ENCODE data around the gene RAB11A. TPM values are rescaled to one million over a fixed set of nuclear protein-coding genes. Genes with fewer than 3 reads are reported as not detected.

Gene RAB11A
- total RNA-seq, 1 donor from 2014 or later = 167 TPM

DNA sequence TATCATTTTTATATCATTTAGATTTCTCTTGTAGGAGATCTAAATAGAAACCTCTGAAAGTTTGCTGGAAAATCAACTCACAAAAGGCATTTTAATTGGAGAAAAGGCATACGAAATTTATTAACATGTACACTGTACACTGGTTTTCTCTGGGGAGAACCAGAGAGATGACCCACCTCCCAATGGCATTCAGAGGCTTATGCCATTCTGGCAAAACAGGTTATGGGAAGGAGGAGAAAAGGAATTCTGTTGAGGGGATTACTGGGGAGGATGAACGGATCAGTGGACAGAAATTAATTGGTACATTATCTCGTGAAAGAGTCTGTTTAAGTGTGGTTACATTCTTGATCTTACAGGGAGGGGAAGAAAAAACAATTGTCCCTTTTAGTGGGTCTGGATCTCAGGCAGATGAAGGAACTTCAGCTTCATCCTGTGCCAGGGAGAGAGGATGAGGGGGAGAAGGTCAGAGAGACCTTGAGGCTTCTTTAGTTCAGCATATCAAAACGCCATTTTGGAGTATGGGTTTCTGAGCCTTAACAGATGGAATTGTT is 16.5 kb downstream of the RAB11A start:
- FAIRE-seq (no peak), DNase-seq (ENCODE audit: low read depth) (no peak)
- H3K4me3 ChIP-seq (ENCODE audit: low read depth, low read length) = no peak overlapping the region
- H3K36me3 ChIP-seq (ENCODE audit: control insufficient read depth, insufficient read depth, low read length) = peaks cover 7% of the 10 kb centered on the region
- TF ChIP-seq, protein P1, sequence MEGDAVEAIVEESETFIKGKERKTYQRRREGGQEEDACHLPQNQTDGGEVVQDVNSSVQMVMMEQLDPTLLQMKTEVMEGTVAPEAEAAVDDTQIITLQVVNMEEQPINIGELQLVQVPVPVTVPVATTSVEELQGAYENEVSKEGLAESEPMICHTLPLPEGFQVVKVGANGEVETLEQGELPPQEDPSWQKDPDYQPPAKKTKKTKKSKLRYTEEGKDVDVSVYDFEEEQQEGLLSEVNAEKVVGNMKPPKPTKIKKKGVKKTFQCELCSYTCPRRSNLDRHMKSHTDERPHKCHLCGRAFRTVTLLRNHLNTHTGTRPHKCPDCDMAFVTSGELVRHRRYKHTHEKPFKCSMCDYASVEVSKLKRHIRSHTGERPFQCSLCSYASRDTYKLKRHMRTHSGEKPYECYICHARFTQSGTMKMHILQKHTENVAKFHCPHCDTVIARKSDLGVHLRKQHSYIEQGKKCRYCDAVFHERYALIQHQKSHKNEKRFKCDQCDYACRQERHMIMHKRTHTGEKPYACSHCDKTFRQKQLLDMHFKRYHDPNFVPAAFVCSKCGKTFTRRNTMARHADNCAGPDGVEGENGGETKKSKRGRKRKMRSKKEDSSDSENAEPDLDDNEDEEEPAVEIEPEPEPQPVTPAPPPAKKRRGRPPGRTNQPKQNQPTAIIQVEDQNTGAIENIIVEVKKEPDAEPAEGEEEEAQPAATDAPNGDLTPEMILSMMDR (IDR thresholded peaks at IDR 0.05; ENCODE audit: insufficient read depth, low read length, severe bottlenecking) = no peak
- no peaks in the 10 kb centered on the region for H3K27me3 ChIP-seq (ENCODE audit: control insufficient read depth, insufficient read depth, low read length)

DNA sequence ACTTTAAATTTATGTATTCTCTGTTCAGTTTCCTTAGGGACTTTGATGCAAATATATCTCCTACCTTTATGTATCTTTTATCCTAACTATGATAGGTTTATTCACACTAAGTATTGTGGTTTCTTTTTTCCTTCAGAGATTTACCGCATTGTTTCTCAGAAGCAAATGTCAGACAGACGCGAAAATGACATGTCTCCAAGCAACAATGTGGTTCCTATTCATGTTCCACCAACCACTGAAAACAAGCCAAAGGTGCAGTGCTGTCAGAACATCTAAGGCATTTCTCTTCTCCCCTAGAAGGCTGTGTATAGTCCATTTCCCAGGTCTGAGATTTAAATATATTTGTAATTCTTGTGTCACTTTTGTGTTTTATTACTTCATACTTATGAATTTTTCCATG is 18.3 kb downstream of the RAB11A start:
- FAIRE-seq (no peak), DNase-seq (ENCODE audit: low read depth) (no peak)
- no peak overlapping the region for H3K4me3 ChIP-seq (ENCODE audit: low read depth, low read length)
- TF ChIP-seq, protein P1 (IDR thresholded peaks at IDR 0.05; ENCODE audit: insufficient read depth, low read length, severe bottlenecking) = no peak
- H3K27me3 ChIP-seq (ENCODE audit: control insufficient read depth, insufficient read depth, low read length) = no peaks in the 10 kb centered on the region
- peaks cover 6% of the 10 kb centered on the region for H3K36me3 ChIP-seq (ENCODE audit: control insufficient read depth, insufficient read depth, low read length)

DNA sequence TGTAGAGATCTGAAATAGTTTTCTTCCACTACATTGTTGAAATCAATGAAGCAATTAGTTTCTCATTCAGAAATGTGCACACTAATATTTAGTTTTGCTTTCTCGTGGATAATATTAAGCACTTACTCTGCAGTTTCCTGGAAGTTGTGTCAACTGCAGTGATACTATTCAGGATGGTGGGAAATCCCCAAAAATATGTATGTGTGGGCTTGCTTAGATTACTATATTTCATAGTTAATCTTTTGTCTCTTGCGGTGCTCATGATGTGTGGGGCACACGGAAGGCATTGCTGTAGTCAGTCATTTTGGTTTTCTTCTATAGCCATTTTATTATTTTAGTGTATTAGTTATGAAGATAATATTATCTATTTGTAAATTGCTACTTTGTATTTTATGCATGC is 19.7 kb downstream of the RAB11A start:
- DNase-seq (ENCODE audit: low read depth) = no peak
- Histone ChIP-seq H3K27me3 (ENCODE audit: control insufficient read depth, insufficient read depth, low read length) (no peaks in the 10 kb centered on the region), H3K4me3 (ENCODE audit: low read depth, low read length) (no peak overlapping the region), H3K36me3 (ENCODE audit: control insufficient read depth, insufficient read depth, low read length) (peaks cover 5% of the 10 kb centered on the region)
- TF ChIP-seq, protein P1 (IDR thresholded peaks at IDR 0.05; ENCODE audit: insufficient read depth, low read length, severe bottlenecking) = no peak
- no peak for FAIRE-seq

DNA sequence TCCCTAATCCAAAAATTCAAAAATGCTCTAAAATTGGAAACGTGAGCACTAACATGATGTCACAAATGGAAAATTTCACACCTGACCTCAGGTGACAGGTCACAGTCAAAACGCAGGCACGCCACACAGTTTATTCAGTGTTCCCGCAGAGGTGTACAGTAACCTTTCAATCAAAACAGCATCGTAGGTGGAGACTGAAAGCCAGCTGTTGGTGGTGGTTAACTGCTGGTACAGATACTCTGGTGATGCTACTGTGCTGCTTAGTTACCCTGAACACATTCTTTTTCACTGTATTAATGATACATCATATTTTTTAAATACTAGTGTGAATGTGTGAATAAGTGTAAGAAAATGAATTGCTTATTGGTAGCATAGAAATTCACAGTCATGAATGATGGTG is 23.8 kb downstream of the RAB11A start:
- Histone ChIP-seq H3K36me3 (ENCODE audit: control insufficient read depth, insufficient read depth, low read length) (peaks cover 8% of the 10 kb centered on the region), H3K4me3 (ENCODE audit: low read depth, low read length) (no peak overlapping the region), H3K27me3 (ENCODE audit: control insufficient read depth, insufficient read depth, low read length) (no peaks in the 10 kb centered on the region)
- no peak for DNase-seq (ENCODE audit: low read depth)
- FAIRE-seq = no peak
- TF ChIP-seq, protein P1 (IDR thresholded peaks at IDR 0.05; ENCODE audit: insufficient read depth, low read length, severe bottlenecking) = no peak

DNA sequence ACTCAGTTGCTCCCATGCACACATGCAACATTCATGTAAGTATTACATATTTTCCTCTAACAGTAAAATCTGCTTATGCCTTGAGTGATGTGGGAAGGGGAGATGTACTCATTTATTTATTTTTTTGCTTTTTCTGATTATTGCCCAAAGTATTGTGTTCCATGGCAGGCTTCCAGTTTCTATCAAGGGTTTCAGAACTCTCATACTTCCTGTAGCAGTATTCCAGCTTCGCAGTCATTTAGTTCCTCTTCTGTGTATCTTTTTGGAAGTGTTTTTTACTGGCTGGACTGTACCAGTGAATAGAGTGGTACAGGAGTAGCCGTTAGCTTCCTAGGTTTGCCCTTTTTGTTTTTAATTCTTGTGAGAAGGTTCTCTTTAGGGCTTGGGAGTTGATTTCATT is 26.9 kb downstream of the RAB11A start:
- Histone ChIP-seq H3K4me3 (ENCODE audit: low read depth, low read length) (no peak overlapping the region), H3K27me3 (ENCODE audit: control insufficient read depth, insufficient read depth, low read length) (no peaks in the 10 kb centered on the region), H3K36me3 (ENCODE audit: control insufficient read depth, insufficient read depth, low read length) (peaks cover 8% of the 10 kb centered on the region)
- no peak for FAIRE-seq
- TF ChIP-seq, protein P1 (IDR thresholded peaks at IDR 0.05; ENCODE audit: insufficient read depth, low read length, severe bottlenecking) = no peak
- DNase-seq (ENCODE audit: low read depth) = no peak

DNA sequence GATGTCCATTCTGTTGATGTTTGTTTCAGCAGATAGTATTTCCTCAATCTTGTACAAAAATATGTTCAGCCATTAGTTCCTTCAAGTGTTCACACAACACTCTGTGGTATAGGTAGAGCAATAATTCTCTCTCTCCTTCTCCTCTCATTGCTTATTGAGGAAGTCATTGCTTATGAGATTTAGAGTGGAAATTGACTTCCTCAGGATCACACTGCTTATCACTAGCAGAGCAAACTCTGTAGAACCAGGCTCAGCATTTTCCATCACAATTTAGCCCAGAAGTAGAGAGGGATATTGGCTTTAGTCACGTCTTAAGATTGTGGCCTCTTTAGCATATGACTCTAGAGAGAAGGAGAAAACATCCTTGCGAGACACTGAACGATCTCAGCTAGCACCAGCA is 31.2 kb downstream of the RAB11A start:
- no peak overlapping the region for H3K4me3 ChIP-seq (ENCODE audit: low read depth, low read length)
- peaks cover 13% of the 10 kb centered on the region for H3K36me3 ChIP-seq (ENCODE audit: control insufficient read depth, insufficient read depth, low read length)
- TF ChIP-seq, protein P1 (IDR thresholded peaks at IDR 0.05; ENCODE audit: insufficient read depth, low read length, severe bottlenecking) = no peak
- FAIRE-seq = no peak
- no peaks in the 10 kb centered on the region for H3K27me3 ChIP-seq (ENCODE audit: control insufficient read depth, insufficient read depth, low read length)
- DNase-seq (ENCODE audit: low read depth) = no peak
